HG03039 (cell line): ENCODE results near the gene ITPK1.
"Not testable (repeated sequence)": the region's sequence is repeated elsewhere in the genome, so short reads cannot be mapped to it uniquely, and the experiment has no call there.

Source experiments
- ATAC-seq: cut with Tn5 transposase; IDR thresholded peaks from one replicate; pipeline ENCODE4 v1.9.1; 2021; ENCODE audit warnings: mild to moderate bottlenecking, moderate library complexity; ENCODE audit not compliant: unreplicated experiment

ITPK1 gene

GRCh38 chr14:93105856-93106255, 9.9 kb downstream of the ITPK1 start:
- ATAC-seq, result not testable (repeated sequence)

GRCh38 chr14:93105362-93105761, 10.4 kb downstream of the ITPK1 start:
- no peak for ATAC-seq

GRCh38 chr14:93104961-93105360, 10.8 kb downstream of the ITPK1 start:
- no peak for ATAC-seq

- peak; percentile 85 for ATAC-seq
These were observed 12.2 kb downstream of the ITPK1 start for GRCh38 chr14:93103392-93104080.

GRCh38 chr14:93102141-93102540, 13.6 kb downstream of the ITPK1 start:
- ATAC-seq, result no peak

- ATAC-seq, result no peak
These were observed 14.5 kb downstream of the ITPK1 start for GRCh38 chr14:93101181-93101580.

- ATAC-seq, result no peak
These were observed 15.2 kb downstream of the ITPK1 start for GRCh38 chr14:93100570-93100969.

GRCh38 chr14:93100100-93100499, 15.6 kb downstream of the ITPK1 start:
- ATAC-seq, result no peak

- ATAC-seq, result no peak
These were observed 16.1 kb downstream of the ITPK1 start for GRCh38 chr14:93099643-93100042.

- no peak for ATAC-seq
These were observed 16.5 kb downstream of the ITPK1 start for GRCh38 chr14:93099196-93099595.

- ATAC-seq, result no peak
These were observed 18.9 kb downstream of the ITPK1 start for GRCh38 chr14:93096691-93097322.

GRCh38 chr14:93095742-93096510, 19.8 kb downstream of the ITPK1 start:
- ATAC-seq, result no peak

GRCh38 chr14:93094121-93094918, 21.4 kb downstream of the ITPK1 start:
- ATAC-seq, result no peak

GRCh38 chr14:93092606-93093556, 22.8 kb downstream of the ITPK1 start:
- no peak for ATAC-seq

GRCh38 chr14:93091666-93092065, 24.1 kb downstream of the ITPK1 start:
- ATAC-seq, result no peak

- no peak for ATAC-seq
These were observed 24.7 kb downstream of the ITPK1 start for GRCh38 chr14:93090826-93091555.

- no peak for ATAC-seq
These were observed 26.0 kb downstream of the ITPK1 start for GRCh38 chr14:93089521-93090269.

- ATAC-seq, result peak; percentile 41
These were observed 29.2 kb downstream of the ITPK1 start for GRCh38 chr14:93086441-93087055.
